ENCODE measurements around the gene LRRN3.

Gene LRRN3

DNA sequence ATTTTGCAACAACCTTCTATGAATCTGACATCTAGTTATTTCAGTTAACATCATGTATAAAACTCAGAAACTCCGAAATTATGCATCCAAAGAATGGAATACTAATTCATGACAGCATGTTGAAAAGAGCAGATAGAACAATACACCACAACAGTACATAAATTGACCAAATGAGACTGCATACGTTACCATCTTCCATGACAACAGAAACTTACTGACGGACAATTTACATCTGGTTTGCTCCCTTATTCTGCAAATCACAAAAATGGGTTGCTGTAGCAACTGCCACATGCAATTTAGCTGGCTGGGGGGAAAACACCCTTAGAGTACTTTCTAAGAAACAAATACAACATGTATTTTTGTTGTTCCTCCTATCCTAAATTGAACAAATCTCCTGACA lies 14.3 kb downstream of the LRRN3 start:
- DNase-seq (ENCODE audit: low spot score), result no peak

DNA sequence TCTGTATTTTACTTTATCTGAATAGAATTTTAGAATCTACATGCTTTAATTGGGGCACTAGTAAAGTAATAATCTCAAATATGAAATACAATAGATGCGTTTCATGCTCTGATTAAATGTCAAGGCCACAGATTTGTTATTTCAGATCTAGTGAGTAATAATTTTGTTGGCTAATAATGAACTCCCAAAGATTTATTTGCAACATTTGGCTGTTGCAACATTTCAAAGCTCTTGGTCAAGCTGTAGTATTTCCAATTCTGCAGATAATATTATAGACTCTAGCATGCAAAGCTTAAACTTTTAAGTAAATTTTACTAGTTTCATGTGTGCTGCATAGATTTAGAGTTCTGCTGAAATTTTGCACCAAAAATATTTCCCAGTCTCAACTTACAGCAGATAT lies 16.7 kb downstream of the LRRN3 start:
- no peak for DNase-seq (ENCODE audit: low spot score)

DNA sequence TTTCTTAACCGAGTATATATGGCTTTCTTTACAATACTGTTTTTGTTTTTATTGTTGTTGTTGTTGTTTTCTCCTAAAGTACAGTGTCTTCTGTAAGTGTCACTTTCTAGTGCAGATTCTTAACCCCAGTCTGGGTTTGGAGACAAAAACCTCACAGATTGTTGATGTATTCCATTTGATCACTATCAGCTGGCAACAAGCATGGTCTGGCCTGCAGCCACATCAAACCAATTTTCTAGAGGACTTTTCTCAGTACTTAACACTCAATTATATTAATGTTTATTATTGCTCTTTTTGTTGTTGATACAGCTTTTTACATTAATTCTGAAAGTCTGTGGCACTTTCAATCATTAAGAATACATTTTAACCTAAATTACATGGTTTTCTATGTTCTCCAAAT lies 17.1 kb downstream of the LRRN3 start:
- no peak for DNase-seq (ENCODE audit: low spot score)

GRCh38 chr7:111108496-111108895 lies 17.6 kb downstream of the LRRN3 start:
- no peak for DNase-seq (ENCODE audit: low spot score)

GRCh38 chr7:111112439-111112838 lies 21.5 kb downstream of the LRRN3 start:
- DNase-seq (ENCODE audit: low spot score), result no peak

DNA sequence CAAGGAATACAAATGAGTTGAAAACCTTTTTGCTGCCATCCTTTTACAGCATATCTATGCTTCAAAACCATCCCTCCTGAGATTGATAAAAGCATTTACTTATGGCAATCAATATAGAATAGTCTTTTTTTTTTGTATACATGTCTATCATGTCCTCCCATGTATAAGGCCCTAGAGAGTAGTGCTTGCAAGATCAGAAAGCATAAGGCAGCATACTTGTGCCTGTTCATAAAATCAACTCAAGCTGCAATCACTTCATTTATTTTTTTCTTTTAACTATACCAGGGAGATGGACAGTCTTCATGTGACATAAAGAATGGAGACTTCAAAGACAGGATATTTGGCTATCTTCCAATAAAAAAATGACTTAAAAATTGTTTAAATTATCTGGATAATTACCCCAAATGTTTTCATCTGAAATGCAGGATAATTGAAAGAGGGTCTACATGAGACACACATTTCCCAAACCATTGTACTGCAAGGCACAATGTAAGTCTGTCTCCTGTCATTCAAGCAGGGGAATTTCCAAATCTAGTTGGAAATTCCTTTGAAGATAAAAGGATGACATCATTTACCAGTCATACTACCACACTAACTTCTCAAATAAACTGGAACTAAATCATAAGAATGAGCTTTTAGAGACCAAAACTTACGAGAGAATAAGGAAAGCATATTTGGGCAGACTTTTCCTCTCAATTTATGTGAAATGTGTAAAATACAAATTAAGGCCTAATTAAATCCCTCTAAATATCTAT lies 22.5 kb downstream of the LRRN3 start:
- DNase-seq (ENCODE audit: low spot score), result peak; percentile 71

- DNase-seq (ENCODE audit: low spot score), result peak; percentile 53
Observed at GRCh38 chr7:111115966-111116365, 25.0 kb downstream of the LRRN3 start.

DNA sequence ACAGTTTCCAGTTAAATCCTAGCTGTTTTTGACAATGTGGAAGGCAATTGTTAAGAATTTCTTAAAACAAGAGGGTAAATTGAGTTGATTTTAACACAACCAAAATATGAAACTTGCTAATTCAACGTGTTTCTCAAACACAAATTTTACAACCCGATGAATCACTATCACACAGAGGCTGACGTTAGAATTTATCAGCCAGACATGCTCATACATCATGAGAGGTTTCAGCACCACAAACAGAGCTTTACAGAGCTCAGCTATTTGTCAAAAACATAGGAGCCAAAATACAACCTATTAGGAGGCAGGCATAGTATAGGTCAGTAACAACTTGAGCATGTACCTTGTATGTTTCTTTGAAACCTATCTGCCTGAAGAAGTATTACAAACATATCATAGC lies 36.1 kb downstream of the LRRN3 start:
- DNase-seq (ENCODE audit: low spot score), result no peak

DNA sequence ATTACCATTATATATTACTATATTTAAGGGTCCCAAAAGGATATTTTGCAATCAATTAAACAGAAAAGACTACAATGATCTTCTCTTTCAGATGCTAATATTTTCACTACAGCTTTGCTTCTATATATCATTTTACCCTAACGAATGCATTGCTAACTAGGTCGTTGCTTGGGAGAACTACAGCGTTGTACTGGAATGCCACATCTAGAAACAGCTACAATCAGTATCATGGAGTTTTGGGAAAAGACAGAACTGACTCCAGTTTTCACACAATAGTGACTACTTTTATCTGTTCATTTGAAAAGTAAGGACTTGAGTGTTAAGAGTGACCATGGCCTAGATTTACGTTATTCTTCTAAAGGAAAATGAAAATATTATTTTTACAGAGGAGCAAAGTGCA lies 38.5 kb downstream of the LRRN3 start:
- no peak for DNase-seq (ENCODE audit: low spot score)

- DNase-seq (ENCODE audit: low spot score), result no peak
Observed at GRCh38 chr7:111132833-111133232, 41.9 kb downstream of the LRRN3 start.

DNA sequence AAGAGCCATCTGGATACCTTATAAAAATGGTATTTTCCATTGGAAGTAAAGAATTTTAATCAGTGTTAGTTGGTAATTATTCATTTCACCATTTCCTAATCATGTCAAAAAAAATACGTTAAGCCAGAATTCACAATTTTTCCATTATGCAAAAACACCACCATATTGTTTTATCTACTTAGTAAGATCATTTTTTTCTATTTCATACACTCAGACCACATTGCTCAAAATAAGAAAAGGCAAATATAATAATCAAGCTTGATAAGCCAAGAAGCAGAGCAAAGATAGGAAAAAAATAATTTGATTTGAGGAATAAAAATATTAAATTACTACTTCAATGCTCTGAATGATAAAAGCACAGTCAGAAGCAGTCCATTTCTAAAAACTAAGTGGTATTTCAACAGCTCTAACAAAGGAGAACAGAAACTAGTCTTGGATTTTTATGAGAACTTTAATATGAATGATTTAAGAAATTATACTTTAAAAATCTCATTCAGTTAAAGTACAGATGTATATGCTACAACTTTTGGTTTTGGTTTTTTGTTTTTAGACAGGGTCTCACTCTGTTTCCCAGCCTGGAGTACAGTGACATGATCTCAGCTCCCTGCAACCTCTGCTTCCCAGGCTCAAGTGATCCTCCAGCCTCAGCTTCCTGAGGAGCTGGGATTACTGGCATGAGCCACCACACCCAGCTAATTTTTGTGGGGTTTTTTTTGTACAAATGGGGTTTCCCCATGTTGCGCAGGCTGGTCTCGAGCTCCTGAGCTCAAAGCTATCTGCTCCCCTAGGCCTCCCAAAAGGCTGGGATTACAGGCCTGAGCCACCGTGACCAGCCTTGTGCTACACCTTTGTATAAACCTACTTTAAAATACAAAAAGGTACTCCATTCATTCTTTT lies 46.6 kb downstream of the LRRN3 start:
- DNase-seq (ENCODE audit: low spot score), result no peak

GRCh38 chr7:111138193-111138569 lies 47.3 kb downstream of the LRRN3 start:
- peak; percentile 27 for DNase-seq (ENCODE audit: low spot score)

DNA sequence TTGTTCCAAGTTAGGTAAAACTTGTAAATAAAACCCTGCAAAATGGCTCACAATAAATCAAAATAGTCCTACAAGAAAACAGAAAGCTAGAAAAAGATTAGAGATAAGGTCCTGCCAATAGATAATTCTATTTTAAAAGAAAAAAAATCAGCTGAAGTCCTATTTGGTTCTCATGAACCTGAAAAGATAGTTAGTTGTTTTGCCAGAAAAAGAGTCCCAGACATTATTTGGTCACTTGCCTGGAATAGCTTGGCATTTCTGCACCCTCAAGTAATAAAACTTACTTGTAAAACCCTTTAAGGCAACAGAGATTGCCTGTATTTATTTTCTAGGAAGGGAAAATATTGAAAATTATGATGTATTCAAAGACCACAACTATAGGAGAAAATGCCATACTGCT lies 47.7 kb downstream of the LRRN3 start:
- no peak for DNase-seq (ENCODE audit: low spot score)

DNA sequence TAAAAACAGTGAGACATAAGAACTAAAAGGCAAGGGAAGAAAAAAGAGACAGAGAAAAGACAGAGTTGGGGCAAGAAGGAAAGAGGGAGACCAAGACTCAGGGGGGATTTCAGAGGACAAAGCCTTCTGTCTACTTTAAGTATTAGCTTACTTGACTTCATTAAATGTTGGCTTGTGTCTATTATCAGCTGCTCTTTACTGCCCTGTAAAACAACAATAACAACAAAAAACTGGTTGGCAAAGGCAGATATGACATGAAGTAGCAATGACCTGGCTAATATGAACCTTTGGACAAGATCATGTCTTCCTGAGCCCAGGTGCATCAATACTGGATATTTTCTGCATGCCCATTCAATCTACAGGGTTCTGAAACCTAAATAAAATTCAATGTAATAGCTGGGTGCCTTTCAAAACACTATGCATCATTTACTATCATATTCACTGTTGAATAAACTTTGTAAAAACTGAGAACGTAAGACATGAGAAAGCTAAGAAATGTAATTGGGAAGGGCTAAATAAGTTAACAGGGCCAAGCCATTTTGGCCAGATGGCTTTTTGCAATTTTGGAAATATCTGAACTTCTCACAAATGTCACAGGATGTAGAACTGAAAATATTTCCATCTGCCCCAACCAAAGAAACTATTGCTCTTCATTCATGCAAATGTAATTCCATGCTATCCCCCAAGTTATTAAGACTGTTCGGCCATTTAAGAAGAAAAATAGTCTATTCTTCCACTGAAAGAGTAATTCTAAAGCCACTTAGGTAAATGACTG lies 49.4 kb downstream of the LRRN3 start:
- DNase-seq (ENCODE audit: low spot score), result no peak

GRCh38 chr7:111145472-111145871 lies 54.5 kb downstream of the LRRN3 start:
- no peak for DNase-seq (ENCODE audit: low spot score)

DNA sequence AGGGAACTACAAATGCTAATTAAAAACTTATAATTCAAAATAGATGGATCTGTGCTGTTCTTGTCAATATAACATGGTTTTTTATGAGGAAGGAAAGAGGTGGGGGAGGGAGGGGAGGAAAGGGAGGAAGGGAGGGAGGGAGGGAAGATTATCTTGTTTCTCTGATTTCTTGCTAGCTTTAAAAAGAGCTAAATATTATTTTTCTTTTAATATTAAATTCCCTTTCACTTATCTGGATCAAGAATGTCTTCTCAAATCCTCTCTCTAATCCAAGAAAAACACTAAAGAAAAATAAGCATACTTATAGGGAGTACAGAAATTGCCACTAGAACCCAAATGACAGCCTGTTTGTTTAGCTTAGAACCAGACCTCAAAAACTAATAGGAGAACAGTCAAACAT lies 55.2 kb downstream of the LRRN3 start:
- DNase-seq (ENCODE audit: low spot score), result no peak

DNA sequence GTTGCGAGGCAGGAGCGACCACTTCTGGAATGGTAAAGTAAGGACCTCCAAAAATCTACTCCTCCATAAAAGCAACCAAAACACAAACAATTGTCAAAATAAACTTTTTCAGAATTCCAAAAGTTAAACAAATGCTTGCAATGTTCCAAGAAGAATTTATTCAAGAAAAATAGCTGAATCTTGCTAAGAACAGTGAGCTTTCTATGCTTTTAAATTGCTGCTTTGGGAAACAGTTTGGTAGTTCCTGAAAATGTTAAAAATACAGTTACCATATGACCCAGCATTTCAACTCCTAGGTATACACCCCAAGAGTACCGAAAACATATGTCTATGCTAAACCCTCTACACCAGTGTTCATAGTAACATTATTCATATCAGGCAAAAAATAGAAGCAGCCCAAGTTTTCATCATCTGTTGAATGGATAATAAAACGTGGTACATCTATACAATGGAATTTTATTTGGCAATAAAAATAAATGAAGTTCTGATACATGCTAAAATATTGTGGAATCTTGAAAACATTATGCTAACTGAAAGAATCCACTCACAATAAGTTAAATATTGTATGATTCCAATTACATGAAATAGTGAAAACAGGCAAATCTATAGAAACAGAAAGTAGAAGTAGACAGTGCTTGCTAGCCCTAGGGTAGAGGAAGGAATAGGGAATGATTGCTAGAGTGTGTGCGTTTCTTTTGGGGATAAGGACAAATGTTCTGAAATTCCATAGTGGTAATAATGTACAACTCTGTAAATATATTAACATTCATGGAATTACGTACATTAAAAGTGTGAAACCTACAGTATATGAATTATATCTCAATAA lies 57.0 kb downstream of the LRRN3 start:
- DNase-seq (ENCODE audit: low spot score), result no peak

DNA sequence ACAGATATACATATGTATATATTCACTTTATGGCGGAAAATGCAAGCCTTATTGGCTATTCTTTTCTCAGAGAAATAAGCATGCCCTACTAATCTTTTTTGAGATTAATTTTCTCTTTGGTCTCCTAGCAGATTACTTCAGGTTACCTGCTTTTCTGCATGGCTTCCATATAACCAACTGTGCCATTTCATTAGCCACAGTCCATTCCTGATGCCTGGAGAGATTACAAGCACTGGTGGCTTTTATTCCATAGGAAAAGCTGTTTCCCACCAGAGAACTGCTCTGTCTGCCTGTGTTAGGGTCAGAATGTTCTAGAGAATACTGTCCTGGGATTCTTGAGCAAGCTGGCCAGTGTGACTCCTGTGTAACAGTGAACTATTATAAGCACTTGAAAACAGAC lies 59.8 kb downstream of the LRRN3 start:
- DNase-seq (ENCODE audit: low spot score), result no peak

GRCh38 chr7:111159426-111159825 lies 68.5 kb downstream of the LRRN3 start:
- DNase-seq (ENCODE audit: low spot score), result no peak

- no peak for DNase-seq (ENCODE audit: low spot score)
Observed at GRCh38 chr7:111160297-111160696, 69.4 kb downstream of the LRRN3 start.

- DNase-seq (ENCODE audit: low spot score), result no peak
Observed at GRCh38 chr7:111162692-111163091, 71.8 kb downstream of the LRRN3 start.

DNA sequence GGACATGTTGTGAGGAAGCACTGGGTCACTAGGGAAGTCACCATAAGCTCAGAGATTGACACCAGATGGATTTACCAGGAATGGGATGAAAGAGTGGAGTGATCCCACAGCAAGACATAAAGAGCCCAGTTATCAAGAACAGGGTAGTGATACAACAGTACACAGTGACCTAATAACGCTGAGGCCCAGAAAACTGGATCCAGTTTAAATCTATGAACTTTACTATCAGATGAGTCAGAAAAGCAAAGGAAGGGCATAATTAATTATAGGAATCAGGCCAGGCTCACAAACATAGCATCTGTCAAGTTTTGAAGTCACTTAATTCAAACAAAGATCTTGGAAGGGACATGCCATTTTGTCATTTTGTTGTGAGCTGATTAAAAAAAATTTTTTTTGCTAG lies 73.5 kb downstream of the LRRN3 start:
- peak; percentile 6 for DNase-seq (ENCODE audit: low spot score)
